Subcutaneous abdominal adipose tissue (tissue), 5 donors: ENCODE measurements around the gene RAB8B.

Source experiments
- H3K27ac ChIP-seq: one replicate; pipeline ENCODE4 v1.7.0; 2013; ENCODE audit warnings: low read depth, mild to moderate bottlenecking, inconsistent platforms, low read length, moderate library complexity
- H3K27me3 ChIP-seq, 5 donors: one replicate each; pipeline ENCODE4 v1.7.0; 2013; ENCODE audit warnings: low read length in 5 of 5, inconsistent platforms in 1 of 5; ENCODE audit not compliant: control insufficient read depth in 5 of 5, insufficient read depth in 4 of 5
- H3K36me3 ChIP-seq, 5 donors: one replicate each; pipeline ENCODE4 v1.7.0; 2013; ENCODE audit warnings: low read length in 5 of 5; ENCODE audit not compliant: control insufficient read depth in 5 of 5, insufficient read depth in 5 of 5
- H3K4me1 ChIP-seq, 5 donors: one replicate each; pipeline ENCODE4 v1.7.0; 2013; ENCODE audit warnings: low read length in 5 of 5, mild to moderate bottlenecking in 3 of 5, moderate library complexity in 1 of 5; ENCODE audit not compliant: control insufficient read depth in 5 of 5, insufficient read depth in 5 of 5
- H3K4me3 ChIP-seq, 5 donors: one replicate each; pipeline ENCODE4 v1.7.0; 2013; ENCODE audit warnings: low read length in 5 of 5, low read depth in 1 of 5
- H3K9ac ChIP-seq, 5 donors: one replicate each; pipeline ENCODE4 v1.7.0; 2013; ENCODE audit warnings: low read length in 5 of 5, mild to moderate bottlenecking in 4 of 5, moderate library complexity in 3 of 5
- H3K9me3 ChIP-seq, 5 donors: one replicate each; pipeline ENCODE4 v1.7.0; 2013; ENCODE audit warnings: low read length in 5 of 5; ENCODE audit not compliant: control insufficient read depth in 5 of 5
- donor health status: healthy.
- donor health status: healthy.
- donor health status: healthy.
- donor health status: healthy.
- donor health status: healthy.

RAB8B gene

GRCh38 chr15:63157891-63158431, 31.4 kb upstream of the RAB8B start:
- no peaks in the 10 kb centered on the region for H3K9me3 ChIP-seq
- H3K4me1 ChIP-seq, result peaks cover 0 to 21% (median 16%) of the 10 kb centered on the region in 5 donors
- H3K27ac ChIP-seq, result peak overlapping the region; percentile 91
- H3K9ac ChIP-seq, result peak overlapping the region; percentile 72 to 93 (median 89)
- H3K4me3 ChIP-seq, result peak overlapping the region; percentile 78 to 98 (median 95)
- peaks cover 0 to 13% (median 2%) of the 10 kb centered on the region in 5 donors for H3K36me3 ChIP-seq
- no peaks in the 10 kb centered on the region for H3K27me3 ChIP-seq

GRCh38 chr15:63160638-63161037, 28.8 kb upstream of the RAB8B start:
- Histone ChIP-seq H3K36me3 (no peaks in the 10 kb centered on the region), H3K27ac (no peak overlapping the region), H3K9me3 (no peaks in the 10 kb centered on the region), H3K4me1 (peaks cover 0 to 21% (median 13%) of the 10 kb centered on the region in 5 donors), H3K27me3 (no peaks in the 10 kb centered on the region), H3K9ac (no peak overlapping the region), H3K4me3 (no peak overlapping the region)

DNA sequence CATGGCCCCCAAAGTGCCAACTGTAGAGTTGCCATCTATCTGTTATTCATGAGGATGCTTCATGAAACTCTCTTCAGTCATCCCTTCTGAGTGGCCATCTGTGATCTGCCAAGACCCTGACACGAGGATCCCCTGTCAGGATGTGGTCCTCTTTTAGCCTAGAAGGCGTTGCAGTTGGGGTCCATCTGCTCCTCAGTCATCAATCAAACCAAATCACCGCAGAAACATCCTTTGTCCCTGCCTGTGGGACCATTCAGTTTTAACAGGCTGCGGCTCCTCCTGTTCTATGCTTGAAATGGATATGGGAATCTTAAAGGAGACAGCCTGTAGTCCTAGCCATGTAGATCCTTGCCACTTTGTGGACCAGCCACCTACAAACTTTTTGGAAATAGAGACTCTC, 26.2 kb upstream of the RAB8B start:
- Histone ChIP-seq H3K9me3 (no peaks in the 10 kb centered on the region), H3K36me3 (no peaks in the 10 kb centered on the region)

GRCh38 chr15:63165166-63165859, 24.1 kb upstream of the RAB8B start:
- Histone ChIP-seq H3K4me1 (peaks cover 0 to 10% (median 0%) of the 10 kb centered on the region in 5 donors), H3K27ac (no peak overlapping the region), H3K27me3 (no peaks in the 10 kb centered on the region), H3K9me3 (no peaks in the 10 kb centered on the region), H3K9ac (no peak overlapping the region), H3K4me3 (no peak overlapping the region), H3K36me3 (no peaks in the 10 kb centered on the region)

More for the DNA sequence above, 26.2 kb upstream of the RAB8B start:
- H3K4me1 ChIP-seq, result peaks cover 0 to 16% (median 0%) of the 10 kb centered on the region in 5 donors
- H3K9ac ChIP-seq, result no peak overlapping the region
- no peak overlapping the region for H3K27ac ChIP-seq
- no peak overlapping the region for H3K4me3 ChIP-seq
- H3K27me3 ChIP-seq, result no peaks in the 10 kb centered on the region

DNA sequence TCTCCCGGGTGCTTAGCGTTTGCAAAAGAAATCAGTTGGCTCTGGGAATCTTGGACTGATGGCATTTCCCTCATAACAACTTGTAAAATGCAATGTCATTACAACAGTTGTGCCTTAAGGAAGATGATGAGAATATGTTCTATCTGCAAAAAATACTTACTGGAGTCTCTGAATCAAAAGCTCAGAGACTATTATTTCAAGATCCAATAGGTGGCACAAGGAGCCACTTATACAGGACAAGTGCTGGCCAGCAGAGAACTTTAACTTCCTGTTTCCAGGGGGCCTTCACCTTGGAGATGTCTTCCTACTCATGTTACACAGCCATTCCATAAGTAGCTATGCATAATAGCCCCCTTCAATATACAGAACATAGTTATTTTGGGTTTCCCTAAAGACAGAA, 23.2 kb upstream of the RAB8B start:
- Histone ChIP-seq H3K4me3 (no peak overlapping the region), H3K27me3 (no peaks in the 10 kb centered on the region), H3K4me1 (peaks cover 0 to 10% (median 0%) of the 10 kb centered on the region in 5 donors), H3K36me3 (no peaks in the 10 kb centered on the region), H3K9me3 (no peaks in the 10 kb centered on the region), H3K27ac (no peak overlapping the region), H3K9ac (no peak overlapping the region)

DNA sequence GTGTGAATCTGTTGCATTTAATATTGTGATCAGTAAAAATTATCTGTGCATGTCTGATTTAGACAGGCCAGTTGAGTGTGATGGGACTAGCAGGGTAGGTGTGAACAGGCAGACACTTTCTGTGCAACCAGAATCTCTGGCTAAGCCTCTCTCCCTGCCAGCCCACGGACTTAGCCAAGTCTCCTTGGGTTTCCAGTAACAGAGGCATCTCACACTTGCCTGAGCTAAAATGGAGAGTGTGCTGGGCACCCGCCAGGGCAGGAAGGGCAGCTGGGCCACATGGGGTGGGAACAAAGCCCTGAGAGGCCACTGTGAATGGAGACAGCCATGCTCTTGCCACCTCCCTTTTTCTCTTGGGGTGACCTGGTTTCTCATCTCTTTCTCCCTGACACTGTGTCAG, 19.6 kb upstream of the RAB8B start:
- Histone ChIP-seq H3K9ac (no peak overlapping the region), H3K9me3 (no peaks in the 10 kb centered on the region)

GRCh38 chr15:63172376-63172775, 17.0 kb upstream of the RAB8B start:
- no peaks in the 10 kb centered on the region for H3K9me3 ChIP-seq
- no peak overlapping the region for H3K4me3 ChIP-seq
- H3K4me1 ChIP-seq, result no peaks in the 10 kb centered on the region
- H3K9ac ChIP-seq, result no peak overlapping the region
- no peaks in the 10 kb centered on the region for H3K27me3 ChIP-seq
- no peak overlapping the region for H3K27ac ChIP-seq
- H3K36me3 ChIP-seq, result no peaks in the 10 kb centered on the region

More for the DNA sequence above, 19.6 kb upstream of the RAB8B start:
- Histone ChIP-seq H3K36me3 (no peaks in the 10 kb centered on the region), H3K4me3 (no peak overlapping the region), H3K27ac (no peak overlapping the region), H3K27me3 (no peaks in the 10 kb centered on the region), H3K4me1 (peaks cover 0 to 10% (median 0%) of the 10 kb centered on the region in 5 donors)

GRCh38 chr15:63172851-63173451, 16.5 kb upstream of the RAB8B start:
- Histone ChIP-seq H3K9ac (no peak overlapping the region), H3K36me3 (no peaks in the 10 kb centered on the region), H3K4me3 (no peak overlapping the region), H3K27me3 (no peaks in the 10 kb centered on the region), H3K9me3 (no peaks in the 10 kb centered on the region), H3K4me1 (no peaks in the 10 kb centered on the region), H3K27ac (no peak overlapping the region)

- H3K4me1 ChIP-seq, result no peaks in the 10 kb centered on the region
- H3K4me3 ChIP-seq, result no peak overlapping the region
- H3K36me3 ChIP-seq, result no peaks in the 10 kb centered on the region
- H3K9ac ChIP-seq, result no peak overlapping the region
- no peaks in the 10 kb centered on the region for H3K27me3 ChIP-seq
- no peak overlapping the region for H3K27ac ChIP-seq
- H3K9me3 ChIP-seq, result no peaks in the 10 kb centered on the region
Observed at GRCh38 chr15:63176302-63176701, 13.1 kb upstream of the RAB8B start.

GRCh38 chr15:63178034-63178433, 11.4 kb upstream of the RAB8B start:
- H3K36me3 ChIP-seq, result no peaks in the 10 kb centered on the region
- H3K27ac ChIP-seq, result no peak overlapping the region
- H3K27me3 ChIP-seq, result no peaks in the 10 kb centered on the region
- H3K9me3 ChIP-seq, result no peaks in the 10 kb centered on the region
- no peak overlapping the region for H3K4me3 ChIP-seq
- no peak overlapping the region for H3K9ac ChIP-seq
- H3K4me1 ChIP-seq, result no peaks in the 10 kb centered on the region
